Hindlimb muscle (tissue), 1 donor: ENCODE measurements around the gene TEF. TPM values are rescaled to one million over a fixed set of nuclear protein-coding genes. Genes with fewer than 3 reads are reported as not detected.
"Not testable (repeated sequence)": the region's sequence is repeated elsewhere in the genome, so short reads cannot be mapped to it uniquely, and the experiment has no call there.

Experiments used
- DNase-seq: peaks from one replicate; pipeline ENCODE4 v3.0.0-alpha.2; 2013
- polyA plus RNA-seq: library from polyadenylated mRNA; unstranded; fragments of 120-200 nt; gene quantifications from one replicate; pipeline ENCODE4 v1.2.1, GENCODE V29; 2013; ENCODE audit not compliant: insufficient read length

TEF gene
- polyA plus RNA-seq, 1 donor, result 11.9 TPM

GRCh38 chr22:41429951-41430332 is 48.2 kb downstream of the TEF start:
- DNase-seq, result no peak

DNA sequence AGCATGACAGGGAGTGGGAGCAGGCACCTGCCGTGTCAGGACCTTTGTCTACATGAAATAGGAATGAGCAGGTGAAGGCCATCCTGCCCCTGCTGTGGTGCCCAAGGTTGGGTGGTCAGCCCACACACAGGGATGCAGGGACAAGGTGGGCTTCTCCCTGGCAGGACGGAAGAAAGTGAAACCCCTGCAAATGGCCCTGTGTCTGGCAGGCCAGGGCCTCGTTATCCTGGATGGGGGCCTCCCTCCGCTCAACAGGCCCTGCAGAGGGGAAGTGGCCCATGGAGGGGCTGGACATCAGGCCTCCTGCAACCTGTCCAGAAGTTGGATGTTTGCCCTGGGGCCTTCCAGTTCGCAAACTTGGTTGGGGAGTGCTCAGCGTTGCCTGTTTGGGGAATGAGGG is 49.9 kb downstream of the TEF start:
- no peak for DNase-seq

DNA sequence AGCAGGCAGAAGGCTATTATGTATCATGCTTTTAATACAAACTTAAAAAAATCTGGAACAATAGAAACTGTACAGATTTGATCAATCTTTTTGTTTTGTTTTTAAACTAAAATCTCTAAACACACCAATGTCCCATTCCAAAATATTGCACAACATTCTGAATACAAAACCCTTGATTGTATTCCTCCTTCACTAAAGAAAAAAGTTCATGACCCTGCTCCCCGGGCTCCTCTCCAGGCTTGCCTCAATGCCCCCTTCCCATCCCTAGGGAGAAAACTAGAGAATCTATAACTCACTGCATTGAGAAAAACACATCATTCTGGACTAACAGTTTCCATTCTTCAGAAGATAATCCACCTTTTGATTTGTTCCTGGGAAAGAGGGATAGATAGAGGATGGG is 51.7 kb downstream of the TEF start:
- not testable (repeated sequence) for DNase-seq

DNA sequence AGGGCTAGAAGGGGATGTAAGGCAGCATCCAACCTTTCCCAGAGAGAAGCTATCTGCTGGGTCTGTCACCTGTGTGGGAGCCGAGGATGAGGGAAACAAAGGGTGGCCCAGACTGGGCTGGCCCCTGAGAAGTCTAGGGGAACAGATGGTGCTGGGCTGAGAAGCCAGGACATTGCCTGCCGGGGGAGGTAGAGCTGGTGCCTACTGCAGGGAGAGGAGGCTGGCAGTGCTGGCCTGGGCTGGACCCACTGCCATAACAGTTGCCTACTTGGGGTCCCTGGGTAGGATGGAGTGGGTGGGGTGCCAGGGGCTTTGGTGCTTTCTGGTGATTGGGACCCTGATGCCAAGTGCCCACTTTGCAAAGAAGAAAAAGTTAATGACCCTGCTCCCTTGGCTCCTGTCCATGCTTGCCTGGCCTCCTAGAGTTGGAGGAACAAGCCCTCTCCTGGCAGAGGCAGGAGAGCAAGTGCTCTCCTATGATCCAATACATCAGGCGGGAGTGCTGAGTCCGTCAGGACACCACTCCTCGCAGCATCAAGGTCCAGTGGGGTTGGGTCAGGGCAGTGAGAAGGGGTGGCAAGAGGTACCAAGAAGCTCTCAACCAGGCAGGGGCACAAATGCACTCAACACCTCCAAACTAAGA is 52.7 kb downstream of the TEF start:
- not testable (repeated sequence) for DNase-seq

DNA sequence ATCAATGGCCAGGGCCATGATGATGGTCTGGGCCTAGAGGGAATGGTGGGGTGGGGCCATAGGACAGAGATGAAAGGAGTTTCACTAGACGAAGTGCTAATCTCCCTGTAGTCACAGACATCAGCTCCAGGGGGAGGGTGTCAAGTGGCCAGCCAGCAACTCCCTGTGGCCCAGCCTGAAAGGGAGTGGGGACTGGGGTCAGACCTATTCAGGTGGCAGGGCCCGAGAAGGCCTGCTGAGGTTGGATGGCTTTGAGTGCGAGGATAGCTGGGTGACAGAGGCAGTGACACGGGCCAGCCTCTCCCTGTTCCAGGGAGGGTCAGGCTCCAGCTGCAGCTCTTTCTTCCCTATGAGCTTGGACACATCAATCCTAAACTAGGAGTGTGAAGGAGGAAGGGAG is 53.8 kb downstream of the TEF start:
- no peak for DNase-seq

DNA sequence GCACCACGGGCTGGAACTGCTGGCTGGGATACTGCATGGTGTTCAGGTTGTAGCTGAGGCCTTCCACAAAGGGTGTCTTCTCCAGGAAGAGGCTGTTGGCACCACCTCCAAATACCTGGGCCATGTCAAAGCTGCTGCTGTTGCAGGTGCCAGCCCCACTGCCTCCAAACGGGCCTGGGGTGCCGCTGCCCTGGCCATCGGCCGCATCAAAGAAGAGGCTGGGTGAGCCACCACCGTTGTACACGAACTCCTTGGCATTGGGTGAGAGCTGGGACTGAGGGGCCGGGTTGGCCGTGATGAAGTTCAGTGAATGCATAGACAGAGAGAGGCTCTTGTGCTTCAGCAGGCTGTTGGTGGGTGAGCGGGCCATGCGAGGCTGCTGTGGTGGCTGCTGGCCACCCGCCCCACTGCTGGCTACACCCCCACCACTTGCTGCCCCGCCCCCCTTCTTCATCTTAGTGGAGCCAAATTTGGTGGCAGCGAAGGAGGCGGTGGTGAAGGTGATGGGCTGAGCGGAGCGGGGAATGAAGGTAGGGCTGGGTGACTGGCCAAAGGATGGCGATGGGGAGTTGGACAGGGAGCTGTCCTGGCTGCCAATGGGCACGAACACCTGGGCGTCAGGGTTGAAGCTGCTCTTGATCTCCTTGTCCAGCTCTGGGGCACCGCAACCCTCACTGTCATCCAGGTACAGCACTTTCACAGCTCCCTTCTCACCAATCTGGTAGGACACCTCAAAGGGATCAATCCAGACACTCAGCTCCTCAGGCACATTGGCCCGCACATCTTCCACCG is 54.8 kb downstream of the TEF start:
- no peak for DNase-seq

DNA sequence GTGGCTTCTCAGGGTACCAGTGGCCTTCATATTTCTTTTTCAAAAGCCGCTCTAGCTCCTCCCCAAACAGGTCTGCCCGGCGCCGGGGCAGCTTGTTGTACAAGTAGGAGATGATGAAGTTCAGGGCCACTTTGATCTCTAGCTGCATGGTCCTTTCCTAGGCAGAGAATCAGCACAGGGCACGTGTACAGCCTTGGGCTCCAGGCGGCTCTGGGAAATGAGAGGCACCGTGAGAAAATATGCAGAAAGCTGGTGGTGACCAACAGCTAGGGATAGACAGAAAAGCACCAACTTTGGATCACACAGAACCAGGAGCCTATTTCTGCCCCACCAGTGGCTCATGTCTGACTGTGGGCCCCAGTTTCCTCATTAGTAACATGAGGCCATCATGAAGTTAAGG is 55.5 kb downstream of the TEF start:
- DNase-seq, result no peak

DNA sequence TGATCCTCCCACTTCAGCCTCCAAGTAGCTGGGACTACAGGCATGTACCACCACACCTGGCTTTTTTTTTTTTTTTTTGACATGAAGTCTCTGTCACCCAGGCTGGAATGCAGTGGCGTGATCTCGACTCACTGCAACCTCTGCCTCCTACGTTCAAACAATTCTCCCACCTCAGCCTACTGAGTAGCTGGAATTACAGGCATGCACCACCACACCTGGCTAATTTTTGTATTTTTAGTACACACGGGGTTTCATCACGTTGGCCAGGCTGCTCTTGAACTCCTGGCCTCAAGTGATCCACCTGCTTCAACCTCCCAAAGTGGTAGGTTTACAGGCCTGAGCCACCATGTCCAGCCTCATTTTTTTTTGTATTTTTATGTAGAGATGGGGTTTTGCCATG is 58.8 kb downstream of the TEF start:
- not testable (repeated sequence) for DNase-seq

- DNase-seq, result no peak
Observed at GRCh38 chr22:41442240-41442792, 60.6 kb downstream of the TEF start.

DNA sequence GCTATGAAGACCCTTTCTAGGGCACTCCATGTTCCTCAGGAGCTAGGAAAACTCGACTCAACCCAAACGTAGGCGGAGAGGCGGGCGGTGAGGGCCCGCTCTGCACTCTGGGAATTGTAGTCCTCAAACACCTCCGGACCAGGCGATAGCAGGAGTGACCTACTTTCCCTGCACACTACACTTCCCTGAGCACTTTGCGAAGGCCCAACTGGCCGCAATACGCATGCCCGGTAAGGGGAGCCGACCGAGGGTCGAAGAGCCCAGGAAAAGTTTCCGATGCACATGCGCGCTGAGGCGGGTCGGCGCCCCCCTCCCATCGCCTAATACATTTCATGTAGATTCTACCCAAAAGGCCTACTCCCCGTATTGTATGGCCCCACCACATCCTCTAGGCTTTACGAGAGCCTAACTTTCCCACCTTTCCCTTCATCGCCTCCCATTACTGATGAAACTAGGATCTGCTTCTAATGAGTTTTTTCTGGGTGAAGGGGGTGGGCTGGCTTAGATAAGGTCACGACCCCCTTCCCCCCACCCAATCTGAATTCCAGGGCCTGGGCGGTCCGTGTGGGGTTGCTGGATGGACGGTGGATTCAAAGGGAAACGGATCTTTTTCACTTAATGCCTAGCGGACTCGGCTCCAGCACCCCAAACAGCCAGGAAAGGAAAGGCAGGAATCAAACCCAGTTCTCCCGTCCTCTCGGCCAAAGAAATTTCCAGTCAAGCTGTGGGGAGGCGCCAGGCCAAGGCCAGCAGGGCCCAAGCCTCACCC is 62.8 kb downstream of the TEF start:
- DNase-seq, result peak; percentile 99

DNA sequence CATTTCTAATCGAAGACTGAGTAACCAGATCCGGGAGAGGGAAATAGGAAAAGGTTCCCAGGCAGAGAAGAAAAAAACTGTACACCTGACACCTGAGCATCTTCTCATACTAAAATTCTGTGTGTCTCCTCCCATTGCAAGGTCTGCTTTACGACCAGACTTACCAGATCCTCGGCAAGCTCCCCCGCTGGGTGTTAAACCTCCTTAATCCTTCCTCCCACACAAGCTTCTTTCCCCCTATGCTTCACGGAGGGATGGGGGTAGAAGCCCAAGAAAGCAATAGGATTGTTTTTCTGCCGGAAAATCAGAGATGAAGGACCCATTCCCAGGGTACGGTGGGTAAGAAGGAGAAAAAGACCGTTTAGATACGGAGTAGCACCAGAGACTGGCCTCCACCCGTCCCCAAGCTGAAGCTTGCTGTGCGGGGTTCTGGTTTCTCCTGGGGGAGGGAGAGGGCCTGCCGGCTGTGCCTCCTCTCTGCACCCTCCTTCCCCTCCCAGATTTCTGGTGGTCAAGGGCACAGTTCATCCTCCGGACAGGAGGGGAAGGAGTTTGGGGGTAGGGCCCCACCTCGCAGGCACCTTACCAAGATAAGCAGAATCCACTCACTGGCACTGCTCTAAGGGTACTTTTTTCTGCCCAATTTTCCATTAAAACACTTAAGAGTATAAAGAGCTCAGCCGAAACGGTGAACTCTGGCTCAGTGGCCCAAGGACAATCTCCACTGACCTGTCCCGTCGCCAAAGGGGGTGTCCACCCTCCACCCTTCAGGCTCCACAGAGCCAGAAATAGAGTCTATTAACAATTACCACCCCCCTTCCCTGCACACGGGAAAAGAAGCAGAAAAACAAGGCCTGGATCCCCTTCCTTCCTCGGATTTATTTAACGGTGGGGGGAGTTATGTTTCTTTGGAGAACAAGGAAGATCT is 63.7 kb downstream of the TEF start:
- peak; percentile 27 for DNase-seq

GRCh38 chr22:41446057-41446501 is 64.3 kb downstream of the TEF start:
- peak; percentile 24 for DNase-seq

DNA sequence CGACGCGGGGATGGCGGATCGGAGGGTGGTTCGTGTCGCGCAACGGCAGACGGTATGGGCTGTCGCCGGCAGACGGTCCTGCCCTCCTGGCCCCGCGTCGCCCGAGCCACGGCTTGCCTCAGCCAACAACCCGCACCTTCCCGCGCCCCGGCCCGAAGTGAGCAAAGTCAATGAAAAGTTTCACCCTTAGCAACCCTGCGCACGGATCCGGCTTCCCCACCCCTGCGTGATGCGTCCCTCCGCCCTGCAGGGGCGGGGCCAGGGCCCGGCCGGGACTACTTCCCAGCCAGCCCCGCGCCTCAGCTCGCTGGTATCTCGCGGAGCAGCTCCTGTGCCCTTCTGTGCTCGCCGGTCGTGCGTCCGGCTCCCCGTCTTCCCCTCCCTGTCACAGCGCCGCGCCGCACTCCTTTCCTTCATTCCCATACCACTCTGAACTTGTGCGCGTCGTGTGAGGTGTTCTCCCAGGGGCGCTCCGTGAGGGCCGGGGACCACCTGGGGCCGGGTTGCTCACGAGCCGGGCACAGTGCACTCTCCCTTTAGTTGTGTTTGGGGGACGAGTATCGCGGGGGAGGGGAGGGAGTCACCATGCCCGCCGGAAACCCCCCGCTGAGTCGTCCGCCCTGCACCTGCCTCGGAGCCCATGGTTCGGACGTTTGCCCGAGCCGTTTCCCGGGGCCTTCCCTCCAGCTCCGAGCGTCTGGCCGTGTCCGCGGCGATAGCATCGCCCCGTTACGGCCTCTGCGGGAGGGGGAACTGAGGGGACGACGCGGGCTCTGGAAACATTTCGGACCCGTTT is 65.1 kb downstream of the TEF start, which contains the start of gene TOB2:
Gene TOB2, minus strand, starts transcription at position 163 of the 796 bp plus-strand sequence. CDS start 9,456 bp downstream, outside the sequence.
- peak; percentile 96 for DNase-seq

DNA sequence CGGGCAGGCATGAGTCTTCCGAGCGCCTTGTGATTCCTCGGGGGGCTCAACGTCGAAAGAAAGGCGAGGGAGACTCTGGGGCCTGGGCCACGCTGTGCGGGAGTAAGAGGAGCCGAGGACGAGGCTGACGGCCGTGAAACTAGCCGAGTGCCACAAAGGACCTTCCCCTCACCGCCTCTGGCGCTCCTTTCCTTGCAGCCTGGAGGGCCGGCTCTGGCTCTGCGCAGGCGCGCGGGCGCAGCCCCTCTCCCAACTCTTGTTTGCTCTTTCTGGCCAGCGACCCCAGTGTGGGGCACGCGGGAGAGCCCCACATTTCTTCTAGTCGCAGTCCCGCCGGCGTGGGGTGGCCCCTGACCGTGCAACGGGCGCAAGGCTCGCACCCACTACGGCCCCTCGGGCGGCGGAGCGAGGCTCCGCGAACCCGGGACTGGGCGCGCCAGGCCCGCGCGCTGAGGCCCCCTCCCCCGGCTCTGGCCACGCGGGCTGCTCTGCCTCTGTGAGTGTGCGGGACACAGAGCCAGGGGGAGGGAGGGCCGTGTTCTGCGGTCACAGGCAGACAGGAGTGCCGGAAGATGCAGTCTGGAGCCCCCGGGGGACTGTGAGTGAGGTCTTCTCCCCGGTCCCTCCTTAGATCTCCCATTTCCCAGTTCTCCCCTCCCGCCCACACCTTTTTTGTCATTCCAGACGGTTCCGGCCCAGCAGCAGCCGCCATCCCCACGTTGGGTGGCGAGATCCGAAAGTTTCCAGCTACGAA is 65.9 kb downstream of the TEF start:
- peak; percentile 91 for DNase-seq

DNA sequence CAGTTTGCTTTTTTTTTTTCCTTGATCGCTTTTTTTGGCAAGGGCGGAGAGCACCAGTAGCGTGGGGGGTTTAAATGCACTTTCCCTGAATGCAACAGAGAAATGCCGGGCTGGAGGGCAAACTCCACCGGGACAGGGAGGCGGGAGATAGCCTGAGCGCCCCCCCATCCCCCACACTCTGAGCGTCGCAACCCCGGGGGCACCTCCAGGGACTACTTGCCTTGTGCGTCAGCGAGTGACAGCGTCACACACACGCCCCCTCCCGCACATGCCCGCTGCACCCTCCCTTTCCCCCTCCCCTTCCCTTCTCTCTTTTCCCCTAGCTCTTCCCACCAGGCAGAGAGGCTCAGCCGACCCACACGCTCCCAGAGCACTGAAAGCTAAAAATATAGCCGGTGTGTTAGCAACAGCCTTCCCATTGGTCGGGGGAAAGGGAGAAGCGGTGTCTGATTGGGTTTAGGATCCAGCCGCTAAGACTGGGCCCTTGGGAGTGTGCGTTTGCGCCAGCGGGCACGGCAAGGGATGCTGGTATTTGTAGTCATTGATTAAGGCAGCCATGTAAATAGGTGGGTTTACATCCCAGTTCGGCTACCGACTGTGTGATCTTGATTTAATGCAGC is 66.6 kb downstream of the TEF start:
- DNase-seq, result peak; percentile 98
